GM12891 (cell line): ENCODE results near the gene TSTD2.

Experiments used
- POLR2A ChIP-seq: IDR thresholded peaks from 2 replicates; pipeline ENCODE4 v1.6.1; 2011; ENCODE audit warnings: low read depth, low read length, control low read depth
- POLR2AphosphoS5 ChIP-seq: IDR thresholded peaks from 2 replicates; pipeline ENCODE4 v1.6.1; 2011; ENCODE audit warnings: low read depth, low read length, control low read depth
- SPI1 ChIP-seq: IDR thresholded peaks from 2 replicates; pipeline ENCODE4 v1.6.1; 2011; ENCODE audit warnings: low read depth, low read length, control low read depth
- TAF1 ChIP-seq: IDR thresholded peaks from 2 replicates; pipeline ENCODE4 v1.6.1; 2011; ENCODE audit warnings: low read depth, low read length, control low read depth

DNA sequence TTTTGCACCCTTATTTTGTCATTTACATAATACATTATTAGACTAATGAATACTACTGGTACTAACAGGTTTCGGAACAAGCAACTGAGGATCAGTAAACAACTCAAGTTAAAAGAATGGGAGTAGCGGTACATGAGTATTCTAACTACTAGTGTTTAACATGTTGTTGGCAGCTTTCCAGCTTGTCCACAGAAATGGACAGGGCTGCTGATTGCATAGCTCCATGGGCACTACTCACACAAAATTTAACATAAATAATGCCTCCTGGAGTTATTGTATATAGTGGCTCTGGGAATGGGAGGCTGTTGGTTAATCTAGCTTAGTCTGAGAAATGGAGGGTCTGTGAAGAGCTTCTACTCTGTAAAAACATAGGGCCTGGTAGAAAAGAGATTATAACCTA, 7.2 kb upstream of the TSTD2 start:
- no peak for TF ChIP-seq POLR2AphosphoS5
- no peak for TF ChIP-seq POLR2A
- TF ChIP-seq TAF1: no peak
- TF ChIP-seq SPI1: no peak
